ENCODE results near the gene WDR18.

Gene WDR18

GRCh38 chr19:963486-963951 is 20.6 kb upstream of the WDR18 start:
- DNase-seq (ENCODE audit: low read depth): no peak
- no peak overlapping the region for H3K4me3 ChIP-seq (ENCODE audit: low read length)
- no peak for TF ChIP-seq CTCF (conservative IDR thresholded peaks at IDR 0.05; ENCODE audit: low read length)

- no peak overlapping the region for H3K4me3 ChIP-seq (ENCODE audit: low read length)
- TF ChIP-seq CTCF (conservative IDR thresholded peaks at IDR 0.05; ENCODE audit: low read length): no peak
- DNase-seq (ENCODE audit: low read depth): no peak
Observed at GRCh38 chr19:964116-964520, 20.0 kb upstream of the WDR18 start.

GRCh38 chr19:964761-965694 is 19.1 kb upstream of the WDR18 start:
- DNase-seq (ENCODE audit: low read depth): peak; percentile 22
- TF ChIP-seq CTCF (conservative IDR thresholded peaks at IDR 0.05; ENCODE audit: low read length): no peak
- H3K4me3 ChIP-seq (ENCODE audit: low read length): no peak overlapping the region

GRCh38 chr19:966485-967088 is 17.6 kb upstream of the WDR18 start:
- no peak overlapping the region for H3K4me3 ChIP-seq (ENCODE audit: low read length)
- DNase-seq (ENCODE audit: low read depth): no peak
- TF ChIP-seq CTCF (conservative IDR thresholded peaks at IDR 0.05; ENCODE audit: low read length): no peak

GRCh38 chr19:970695-971094 is 13.4 kb upstream of the WDR18 start:
- DNase-seq (ENCODE audit: low read depth): no peak
- no peak overlapping the region for H3K4me3 ChIP-seq (ENCODE audit: low read length)

GRCh38 chr19:971795-972194 is 12.3 kb upstream of the WDR18 start:
- no peak for DNase-seq (ENCODE audit: low read depth)
- no peak overlapping the region for H3K4me3 ChIP-seq (ENCODE audit: low read length)
- TF ChIP-seq CTCF (conservative IDR thresholded peaks at IDR 0.05; ENCODE audit: low read length): no peak

More at GRCh38 chr19:970695-971094, 13.4 kb upstream of the WDR18 start:
- TF ChIP-seq CTCF (conservative IDR thresholded peaks at IDR 0.05; ENCODE audit: low read length): peak; percentile 52
